HG02642 (cell line): ENCODE measurements around the gene BBS2.
"Not testable (repeated sequence)": the region's sequence is repeated elsewhere in the genome, so short reads cannot be mapped to it uniquely, and the experiment has no call there.

ENCODE experiments used
- ATAC-seq: cut with Tn5 transposase; IDR thresholded peaks from one replicate; pipeline ENCODE4 v1.9.1; 2021; ENCODE audit warnings: mild to moderate bottlenecking; ENCODE audit not compliant: unreplicated experiment, poor library complexity

BBS2 gene

GRCh38 chr16:56530872-56531271, 11.0 kb upstream of the BBS2 start:
- ATAC-seq: no peak

- no peak for ATAC-seq
Measured at GRCh38 chr16:56525236-56525635, 5.4 kb upstream of the BBS2 start.

GRCh38 chr16:56520251-56520577, 390 bp upstream of the BBS2 start:
- ATAC-seq: no peak

GRCh38 chr16:56518425-56518824, 1.4 kb downstream of the BBS2 start:
- ATAC-seq: no peak

GRCh38 chr16:56517206-56517605, 2.6 kb downstream of the BBS2 start:
- ATAC-seq: no peak

GRCh38 chr16:56515665-56516064, 4.2 kb downstream of the BBS2 start:
- ATAC-seq: no peak

GRCh38 chr16:56514845-56515244, 5.0 kb downstream of the BBS2 start:
- no peak for ATAC-seq

- ATAC-seq: no peak
Measured at GRCh38 chr16:56513972-56514371, 5.9 kb downstream of the BBS2 start.

- ATAC-seq: no peak
Measured at GRCh38 chr16:56513091-56513490, 6.7 kb downstream of the BBS2 start.

- no peak for ATAC-seq
Measured at GRCh38 chr16:56512025-56512424, 7.8 kb downstream of the BBS2 start.

GRCh38 chr16:56510544-56510943, 9.3 kb downstream of the BBS2 start:
- ATAC-seq: no peak

- ATAC-seq: no peak
Measured at GRCh38 chr16:56506941-56507340, 12.9 kb downstream of the BBS2 start.

- ATAC-seq: no peak
Measured at GRCh38 chr16:56505181-56505580, 14.6 kb downstream of the BBS2 start.

- no peak for ATAC-seq
Measured at GRCh38 chr16:56493815-56494214, 26.0 kb downstream of the BBS2 start.

GRCh38 chr16:56493126-56493525, 26.7 kb downstream of the BBS2 start:
- ATAC-seq: no peak

GRCh38 chr16:56491657-56492261, 28.1 kb downstream of the BBS2 start:
- no peak for ATAC-seq

- not testable (repeated sequence) for ATAC-seq
Measured at GRCh38 chr16:56488868-56489267, 31.0 kb downstream of the BBS2 start.

- ATAC-seq: no peak
Measured at GRCh38 chr16:56488035-56488434, 31.8 kb downstream of the BBS2 start.

GRCh38 chr16:56483394-56483793, 36.4 kb downstream of the BBS2 start:
- ATAC-seq: no peak

GRCh38 chr16:56482683-56483236, 37.1 kb downstream of the BBS2 start:
- ATAC-seq: no peak

GRCh38 chr16:56481468-56482122, 38.2 kb downstream of the BBS2 start:
- no peak for ATAC-seq
